SU-DHL-6 (cell line): ENCODE data around the gene TMEM178A.

ENCODE experiments used
- EZH2phosphoT487 ChIP-seq: fragments of 200-600 bp; sonication (generic), shearing (Covaris generic); conservative IDR thresholded peaks from 2 replicates; pipeline ENCODE4 v1.6.1; 2018; ENCODE audit warnings: mild to moderate bottlenecking, antibody characterized with exemption, low read length, moderate library complexity, mixed read lengths
- TF ChIP-seq, protein P1 (sequence below): fragments of 200-600 bp; sonication (generic); IDR thresholded peaks from one replicate; pipeline ENCODE4 v1.5.1; 2017; ENCODE audit warnings: antibody characterized with exemption, mild to moderate bottlenecking, low read length, moderate library complexity; ENCODE audit not compliant: insufficient read depth, poor library complexity, severe bottlenecking

DNA sequence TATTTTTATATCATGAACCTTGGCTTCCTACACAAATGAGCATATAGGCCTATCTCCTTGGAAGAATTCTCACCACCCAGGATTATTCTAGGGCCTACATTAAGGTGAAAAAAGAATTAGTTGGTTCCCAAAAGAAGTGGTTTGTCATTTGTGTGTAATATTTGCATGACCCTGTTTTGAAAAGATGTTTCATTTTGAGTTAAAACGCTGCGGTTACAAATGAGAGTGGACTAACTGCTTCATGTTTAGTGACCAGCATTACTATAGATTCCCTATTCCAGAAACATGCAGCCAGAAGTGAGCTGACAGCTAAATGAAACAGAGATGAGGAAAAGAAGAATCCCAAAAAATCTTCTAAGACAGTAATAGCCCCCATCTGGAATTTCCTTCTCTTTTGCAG, 44.1 kb upstream of the TMEM178A start:
- TF ChIP-seq, protein P1, sequence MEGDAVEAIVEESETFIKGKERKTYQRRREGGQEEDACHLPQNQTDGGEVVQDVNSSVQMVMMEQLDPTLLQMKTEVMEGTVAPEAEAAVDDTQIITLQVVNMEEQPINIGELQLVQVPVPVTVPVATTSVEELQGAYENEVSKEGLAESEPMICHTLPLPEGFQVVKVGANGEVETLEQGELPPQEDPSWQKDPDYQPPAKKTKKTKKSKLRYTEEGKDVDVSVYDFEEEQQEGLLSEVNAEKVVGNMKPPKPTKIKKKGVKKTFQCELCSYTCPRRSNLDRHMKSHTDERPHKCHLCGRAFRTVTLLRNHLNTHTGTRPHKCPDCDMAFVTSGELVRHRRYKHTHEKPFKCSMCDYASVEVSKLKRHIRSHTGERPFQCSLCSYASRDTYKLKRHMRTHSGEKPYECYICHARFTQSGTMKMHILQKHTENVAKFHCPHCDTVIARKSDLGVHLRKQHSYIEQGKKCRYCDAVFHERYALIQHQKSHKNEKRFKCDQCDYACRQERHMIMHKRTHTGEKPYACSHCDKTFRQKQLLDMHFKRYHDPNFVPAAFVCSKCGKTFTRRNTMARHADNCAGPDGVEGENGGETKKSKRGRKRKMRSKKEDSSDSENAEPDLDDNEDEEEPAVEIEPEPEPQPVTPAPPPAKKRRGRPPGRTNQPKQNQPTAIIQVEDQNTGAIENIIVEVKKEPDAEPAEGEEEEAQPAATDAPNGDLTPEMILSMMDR = no peak
- TF ChIP-seq EZH2phosphoT487 = no peak
